Left ventricle myocardium inferior (tissue), 1 donor: Measurements from ENCODE around the gene CTNNA1. TPM values are rescaled to one million over a fixed set of nuclear protein-coding genes. Genes with fewer than 3 reads are reported as not detected.
"Not testable (repeated sequence)": the region's sequence is repeated elsewhere in the genome, so short reads cannot be mapped to it uniquely, and the experiment has no call there.

Experiments used
- DNase-seq: peaks from one replicate; pipeline ENCODE4 v3.0.0-alpha.2; 2020
- H3K27ac ChIP-seq: fragments of 200-600 bp; replicated peaks from 2 replicates; pipeline ENCODE4 v1.8.0; 2021
- H3K27me3 ChIP-seq: fragments of 200-600 bp; 2 replicates; pipeline ENCODE4 v1.8.0; 2021; ENCODE audit warnings: low read depth
- H3K36me3 ChIP-seq: fragments of 200-600 bp; 2 replicates; pipeline ENCODE4 v1.8.0; 2021
- H3K4me1 ChIP-seq: fragments of 200-600 bp; 2 replicates; pipeline ENCODE4 v1.8.0; 2021
- H3K4me3 ChIP-seq: fragments of 200-600 bp; 2 replicates; pipeline ENCODE4 v1.8.0; 2021; ENCODE audit warnings: mild to moderate bottlenecking, moderate library complexity
- H3K9me3 ChIP-seq: fragments of 200-600 bp; replicated peaks from 2 replicates; pipeline ENCODE4 v1.8.0; 2021
- CTCF ChIP-seq: fragments of 200-600 bp; IDR thresholded peaks from 2 replicates; pipeline ENCODE4 v1.8.0; 2021; ENCODE audit warnings: antibody characterized with exemption, mild to moderate bottlenecking, borderline replicate concordance
- intact Hi-C: fragments of 100-400 bp; cut with micrococcal nuclease; formaldehyde crosslinking; loops from one replicate; pipeline ENCODE4 v1.11.0; 2022
- total RNA-seq: library from RNA; stranded (reverse); fragmentation: NEBNext Ultra II Directional; extraction: Animal tissue kit (Norgen Biotek cat#: 25700); gene quantifications from one replicate; pipeline ENCODE4 v1.2.1, GENCODE V29; 2021
- donor health status: DM: no; HTN: yes; CAD: no; lungs with severe emphysema.

CTNNA1 gene
- total RNA-seq, 1 donor from 2014 or later, result 341 TPM

- Histone ChIP-seq H3K27me3 (no peaks in the 10 kb centered on the region), H3K4me3 (no peak overlapping the region), H3K9me3 (no peaks in the 10 kb centered on the region), H3K4me1 (peaks cover 4% of the 10 kb centered on the region), H3K36me3 (no peaks in the 10 kb centered on the region), H3K27ac (no peak overlapping the region)
- DNase-seq, result no peak
- no peak for TF ChIP-seq CTCF
- intact Hi-C loops, result no loop called here
These were observed 8.0 kb upstream of the CTNNA1 start for GRCh38 chr5:138745268-138745667.

DNA sequence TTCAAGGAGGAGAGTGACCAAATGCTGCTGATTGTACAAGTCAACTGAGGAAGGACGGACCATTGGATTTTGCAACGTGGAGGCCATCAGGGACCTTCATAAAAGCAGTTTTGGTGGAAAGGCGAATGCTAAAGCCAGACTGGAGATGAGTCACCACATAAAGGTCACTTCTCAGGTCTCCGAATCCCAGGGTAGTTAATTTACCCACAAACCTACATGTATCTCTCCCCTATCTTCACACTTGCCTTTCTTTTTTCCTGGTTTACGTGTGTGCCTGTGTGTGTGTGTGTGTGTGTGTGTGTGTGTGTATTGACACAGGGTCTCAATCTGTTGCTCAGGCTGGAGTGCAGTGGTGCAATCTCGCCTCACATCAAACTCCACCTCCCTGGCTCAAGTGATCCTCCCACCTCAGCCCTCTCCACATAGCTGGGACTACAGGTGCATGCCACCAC lies 4.6 kb upstream of the CTNNA1 start:
- no peaks in the 10 kb centered on the region for H3K9me3 ChIP-seq
- H3K36me3 ChIP-seq, result no peaks in the 10 kb centered on the region
- no peaks in the 10 kb centered on the region for H3K27me3 ChIP-seq
- peaks cover 11% of the 10 kb centered on the region for H3K4me1 ChIP-seq
- no peak for DNase-seq
- H3K4me3 ChIP-seq, result no peak overlapping the region
- no peak overlapping the region for H3K27ac ChIP-seq
- TF ChIP-seq CTCF, result no peak
- intact Hi-C loops, result no loop called here

DNA sequence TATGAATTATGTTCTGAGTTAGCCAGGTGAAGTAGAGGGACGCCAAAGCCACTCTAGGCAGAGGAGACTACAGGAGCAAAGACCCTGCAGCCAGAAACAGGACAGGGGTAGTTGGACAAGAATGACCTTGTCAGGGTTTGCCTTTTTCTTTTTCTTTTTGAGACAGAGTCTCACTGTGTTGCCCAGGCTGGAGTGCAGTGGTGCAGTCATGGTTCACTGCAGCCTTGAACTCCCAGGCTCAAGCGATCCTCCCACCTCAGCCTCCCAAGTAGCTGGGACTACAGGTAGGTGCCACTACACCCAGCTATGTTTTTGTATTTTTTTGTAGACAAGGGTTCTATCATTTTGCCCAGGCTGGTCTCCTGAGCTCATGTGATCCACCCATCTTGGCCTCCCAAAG lies 1.9 kb upstream of the CTNNA1 start:
- DNase-seq, H3K36me3 ChIP-seq, intact Hi-C loops, H3K4me3 ChIP-seq, H3K27me3 ChIP-seq, H3K27ac ChIP-seq, H3K9me3 ChIP-seq: not testable (repeated sequence)
- peaks cover 35% of the 10 kb centered on the region for H3K4me1 ChIP-seq

GRCh38 chr5:138752341-138752950 lies 779 bp upstream of the CTNNA1 start:
- Histone ChIP-seq H3K4me1 (peaks cover 46% of the 10 kb centered on the region), H3K27ac (peak overlapping the region; percentile 100), H3K4me3 (peak overlapping the region; percentile 100), H3K36me3 (peaks cover 3% of the 10 kb centered on the region), H3K9me3 (no peaks in the 10 kb centered on the region), H3K27me3 (no peaks in the 10 kb centered on the region)
- intact Hi-C loops, result no loop called here
- peak; percentile 15 for TF ChIP-seq CTCF
- peak; percentile 20 for DNase-seq

DNA sequence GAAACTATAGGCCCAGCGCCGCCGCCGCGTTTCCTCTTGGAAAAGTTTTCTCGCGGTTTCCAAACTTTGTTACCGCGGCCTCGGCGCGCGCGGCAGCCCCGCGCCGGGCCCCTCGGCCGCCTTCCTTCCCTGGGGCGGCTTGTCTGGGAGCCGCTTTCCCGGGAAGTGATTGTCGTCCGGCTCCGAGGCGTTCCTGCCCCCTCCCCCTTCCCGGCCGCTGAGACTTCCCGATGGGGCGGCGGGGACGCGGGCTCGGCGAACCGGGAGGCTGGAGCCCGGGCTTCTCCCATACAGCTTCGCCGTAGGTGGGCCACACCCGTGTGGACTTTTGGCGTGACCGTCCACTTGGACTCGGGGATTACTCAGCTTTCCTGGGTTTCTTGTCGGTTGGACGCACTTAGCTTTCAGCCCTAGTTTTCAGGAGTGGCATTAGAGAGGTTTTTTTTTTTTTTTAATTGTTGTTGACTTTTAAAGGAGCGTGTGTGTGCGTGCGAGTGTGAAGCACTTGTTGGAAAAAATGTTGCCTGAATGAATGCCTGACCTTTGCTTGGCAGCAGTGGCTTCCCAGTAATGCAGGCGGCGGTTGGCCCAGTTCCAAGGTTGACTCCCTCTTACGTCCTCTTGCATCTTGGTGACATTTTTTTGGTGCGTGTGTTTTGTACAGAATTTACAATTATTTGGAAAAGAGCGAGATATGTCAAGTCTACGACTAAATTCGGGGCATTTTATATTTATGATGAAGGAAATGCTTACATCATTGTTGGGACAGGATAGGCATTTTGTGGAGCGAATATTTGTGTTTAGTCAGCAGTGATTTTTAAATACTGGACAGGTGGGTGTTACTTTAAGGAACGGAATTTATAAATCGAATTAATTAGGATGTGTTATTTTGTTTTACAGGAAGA lies 821 bp downstream of the CTNNA1 start:
- peak overlapping the region; percentile 100 for H3K27ac ChIP-seq
- H3K36me3 ChIP-seq, result peaks cover 16% of the 10 kb centered on the region
- DNase-seq, result peak; percentile 94
- intact Hi-C loops, result no loop called here
- H3K9me3 ChIP-seq, result peaks cover 7% of the 10 kb centered on the region
- peak overlapping the region; percentile 100 for H3K4me3 ChIP-seq
- TF ChIP-seq CTCF, result no peak
- peaks cover 59% of the 10 kb centered on the region for H3K4me1 ChIP-seq
- no peaks in the 10 kb centered on the region for H3K27me3 ChIP-seq

DNA sequence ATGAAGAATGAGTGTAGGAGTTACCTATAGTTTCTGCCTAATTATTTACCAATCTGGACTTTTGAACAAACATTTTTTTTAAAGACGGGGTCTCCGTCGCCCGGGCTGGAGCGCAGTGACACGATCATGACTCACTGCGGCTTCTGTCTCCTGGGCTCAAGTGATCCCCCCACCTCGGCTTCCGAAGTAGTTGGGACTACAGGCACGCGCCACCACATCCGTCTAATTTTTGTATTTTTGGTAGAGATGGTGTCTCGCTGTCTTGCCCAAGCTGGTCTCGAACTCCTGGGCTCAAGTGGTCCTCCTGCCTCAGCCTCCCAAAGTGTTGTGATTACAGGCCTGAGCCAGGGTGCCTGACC lies 1.5 kb downstream of the CTNNA1 start:
- no peak for TF ChIP-seq CTCF
- Histone ChIP-seq H3K36me3 (peaks cover 20% of the 10 kb centered on the region), H3K9me3 (peaks cover 7% of the 10 kb centered on the region), H3K4me1 (peaks cover 66% of the 10 kb centered on the region), H3K27ac (peak overlapping the region; percentile 100), H3K4me3 (peak overlapping the region; percentile 100), H3K27me3 (no peaks in the 10 kb centered on the region)
- DNase-seq, result no peak
- intact Hi-C loops, result no loop called here
